SU-DHL-6 (cell line): ENCODE data around the gene ATIC.

Source experiments
- H2AFZ ChIP-seq: fragments of 200-600 bp; sonication (generic); 2 replicates; pipeline ENCODE4 v1.6.1; 2014; ENCODE audit warnings: low read depth, mild to moderate bottlenecking, moderate library complexity, mixed read lengths, antibody characterized with exemption, low read length; ENCODE audit not compliant: severe bottlenecking
- H3F3A ChIP-seq: fragments of 200-600 bp; shearing (Covaris generic); 2 replicates; pipeline ENCODE4 v1.6.0; 2016; ENCODE audit warnings: antibody characterized with exemption, mild to moderate bottlenecking; ENCODE audit not compliant: insufficient read depth
- H3K27ac ChIP-seq: fragments of 200-600 bp; sonication (generic); 2 replicates; pipeline ENCODE4 v1.5.1; 2016; ENCODE audit warnings: low read depth, mild to moderate bottlenecking, low read length, moderate library complexity, mixed read lengths
- H3K27me3 ChIP-seq: fragments of 200-600 bp; sonication (generic), shearing (Covaris generic); 2 replicates; pipeline ENCODE4 v1.6.0; 2014; ENCODE audit warnings: mild to moderate bottlenecking, low read length
- H3K36me3 ChIP-seq: fragments of 200-600 bp; sonication (generic); 2 replicates; pipeline ENCODE4 v1.6.1; 2014; ENCODE audit warnings: mild to moderate bottlenecking, low read length, mixed read lengths
- H3K4me2 ChIP-seq: fragments of 300-600, 200-600 bp; shearing (Covaris generic), sonication (generic); 2 replicates; pipeline ENCODE4 v1.6.0; 2014; ENCODE audit warnings: low read length, low read depth, mild to moderate bottlenecking; ENCODE audit not compliant: poor library complexity, severe bottlenecking
- H3K4me3 ChIP-seq: fragments of 200-600 bp; sonication (generic); 2 replicates; pipeline ENCODE4 v1.5.1; 2014; ENCODE audit warnings: antibody characterized with exemption, low read length, mild to moderate bottlenecking, mixed read lengths; ENCODE audit not compliant: insufficient read depth, poor library complexity, severe bottlenecking
- H3K79me2 ChIP-seq: fragments of 200-600 bp; sonication (generic); 2 replicates; pipeline ENCODE4 v1.6.1; 2014; ENCODE audit warnings: mild to moderate bottlenecking, low read length, moderate library complexity; ENCODE audit not compliant: insufficient read depth
- H3K9ac ChIP-seq: fragments of 200-600 bp; sonication (generic); 2 replicates; pipeline ENCODE4 v1.7.0; 2014; ENCODE audit warnings: mild to moderate bottlenecking, low read length
- H3K9me2 ChIP-seq: fragments of 200-600 bp; sonication (generic); replicated peaks from 2 replicates; pipeline ENCODE4 v1.6.1; 2014; ENCODE audit warnings: low read length; ENCODE audit not compliant: insufficient read depth
- H3K9me3 ChIP-seq: fragments of 200-600 bp; sonication (generic); 2 replicates; pipeline ENCODE4 v1.6.1; 2014; ENCODE audit warnings: low read length, mixed read lengths; ENCODE audit not compliant: insufficient read depth
- H4K20me1 ChIP-seq: fragments of 200-600 bp; sonication (generic); 2 replicates; pipeline ENCODE4 v1.6.1; 2014; ENCODE audit warnings: low read depth, mild to moderate bottlenecking, antibody characterized with exemption, low read length, moderate library complexity, mixed read lengths
- CTCF ChIP-seq: fragments of 200-600 bp; sonication (generic); IDR thresholded peaks from one replicate; pipeline ENCODE4 v1.5.1; 2017; ENCODE audit warnings: antibody characterized with exemption, mild to moderate bottlenecking, low read length, moderate library complexity; ENCODE audit not compliant: insufficient read depth, poor library complexity, severe bottlenecking
- EZH2phosphoT487 ChIP-seq: fragments of 200-600 bp; sonication (generic), shearing (Covaris generic); conservative IDR thresholded peaks from 2 replicates; pipeline ENCODE4 v1.6.1; 2018; ENCODE audit warnings: mild to moderate bottlenecking, antibody characterized with exemption, low read length, moderate library complexity, mixed read lengths

ATIC gene

GRCh38 chr2:215370112-215370965 is 58.5 kb downstream of the ATIC start:
- H3K36me3 ChIP-seq = no peaks in the 10 kb centered on the region
- no peaks in the 10 kb centered on the region for H4K20me1 ChIP-seq
- no peaks in the 10 kb centered on the region for H3K27me3 ChIP-seq
- H3K9me2 ChIP-seq = no peaks in the 10 kb centered on the region
- no peak overlapping the region for H3K9ac ChIP-seq
- no peak overlapping the region for H3K4me3 ChIP-seq
- H3F3A ChIP-seq = no peaks in the 10 kb centered on the region
- TF ChIP-seq CTCF = no peak
- TF ChIP-seq EZH2phosphoT487 = no peak
- H3K79me2 ChIP-seq = no peaks in the 10 kb centered on the region
- no peak overlapping the region for H2AFZ ChIP-seq
- no peak overlapping the region for H3K4me2 ChIP-seq
- no peak overlapping the region for H3K27ac ChIP-seq
- no peaks in the 10 kb centered on the region for H3K9me3 ChIP-seq

GRCh38 chr2:215371915-215372897 is 60.3 kb downstream of the ATIC start:
- Histone ChIP-seq H3K27ac (no peak overlapping the region), H3K27me3 (no peaks in the 10 kb centered on the region), H3F3A (no peaks in the 10 kb centered on the region), H4K20me1 (no peaks in the 10 kb centered on the region), H3K4me2 (no peak overlapping the region), H3K4me3 (no peak overlapping the region), H3K9me3 (no peaks in the 10 kb centered on the region), H3K36me3 (no peaks in the 10 kb centered on the region), H3K9ac (no peak overlapping the region), H3K79me2 (no peaks in the 10 kb centered on the region), H2AFZ (no peak overlapping the region), H3K9me2 (no peaks in the 10 kb centered on the region)
- TF ChIP-seq CTCF = no peak
- no peak for TF ChIP-seq EZH2phosphoT487

GRCh38 chr2:215372968-215373649 is 61.2 kb downstream of the ATIC start:
- no peaks in the 10 kb centered on the region for H3K9me2 ChIP-seq
- no peak overlapping the region for H3K4me2 ChIP-seq
- H3K36me3 ChIP-seq = no peaks in the 10 kb centered on the region
- TF ChIP-seq CTCF = no peak
- no peak for TF ChIP-seq EZH2phosphoT487
- no peaks in the 10 kb centered on the region for H3K27me3 ChIP-seq
- H3K4me3 ChIP-seq = no peak overlapping the region
- no peaks in the 10 kb centered on the region for H3K9me3 ChIP-seq
- no peaks in the 10 kb centered on the region for H3F3A ChIP-seq
- no peaks in the 10 kb centered on the region for H4K20me1 ChIP-seq
- no peak overlapping the region for H2AFZ ChIP-seq
- no peak overlapping the region for H3K9ac ChIP-seq
- no peaks in the 10 kb centered on the region for H3K79me2 ChIP-seq
- H3K27ac ChIP-seq = no peak overlapping the region
